ENCODE data around the gene MAP4K3. TPM values are rescaled to one million over a fixed set of nuclear protein-coding genes. Genes with fewer than 3 reads are reported as not detected.

MAP4K3 gene
- total RNA-seq, 4 donors from 2014 or later, result 39.6 to 72.5 (median 53.8) TPM

- peaks cover 39 to 64% (median 48%) of the 10 kb centered on the region in 4 donors for H3K4me1 ChIP-seq
- no peak overlapping the region for H3K4me3 ChIP-seq
- intact Hi-C loops (cut with DNase I), result no loop called here
- no peak overlapping the region for H3K27ac ChIP-seq (replicated peaks in 1 of 4)
- DNase-seq (ENCODE audit: extremely low spot score), result no peak
- H3K9me3 ChIP-seq, result no peaks in the 10 kb centered on the region
- WGBS, result 95% methylated on average over 1 of the region's 1 CpG
- no peaks in the 10 kb centered on the region for H3K36me3 ChIP-seq
- H3K27me3 ChIP-seq, result no peaks in the 10 kb centered on the region
- TF ChIP-seq, protein P1, sequence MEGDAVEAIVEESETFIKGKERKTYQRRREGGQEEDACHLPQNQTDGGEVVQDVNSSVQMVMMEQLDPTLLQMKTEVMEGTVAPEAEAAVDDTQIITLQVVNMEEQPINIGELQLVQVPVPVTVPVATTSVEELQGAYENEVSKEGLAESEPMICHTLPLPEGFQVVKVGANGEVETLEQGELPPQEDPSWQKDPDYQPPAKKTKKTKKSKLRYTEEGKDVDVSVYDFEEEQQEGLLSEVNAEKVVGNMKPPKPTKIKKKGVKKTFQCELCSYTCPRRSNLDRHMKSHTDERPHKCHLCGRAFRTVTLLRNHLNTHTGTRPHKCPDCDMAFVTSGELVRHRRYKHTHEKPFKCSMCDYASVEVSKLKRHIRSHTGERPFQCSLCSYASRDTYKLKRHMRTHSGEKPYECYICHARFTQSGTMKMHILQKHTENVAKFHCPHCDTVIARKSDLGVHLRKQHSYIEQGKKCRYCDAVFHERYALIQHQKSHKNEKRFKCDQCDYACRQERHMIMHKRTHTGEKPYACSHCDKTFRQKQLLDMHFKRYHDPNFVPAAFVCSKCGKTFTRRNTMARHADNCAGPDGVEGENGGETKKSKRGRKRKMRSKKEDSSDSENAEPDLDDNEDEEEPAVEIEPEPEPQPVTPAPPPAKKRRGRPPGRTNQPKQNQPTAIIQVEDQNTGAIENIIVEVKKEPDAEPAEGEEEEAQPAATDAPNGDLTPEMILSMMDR (IDR thresholded peaks at IDR 0.05), result no peak
- no peak for TF ChIP-seq POLR2A (IDR thresholded peaks at IDR 0.05; ENCODE audit: low read depth)
- no peak for TF ChIP-seq POLR2AphosphoS5 (IDR thresholded peaks at IDR 0.05)
- TF ChIP-seq EP300 (IDR thresholded peaks at IDR 0.05), result no peak
These were observed 14.4 kb downstream of the MAP4K3 start for GRCh38 chr2:39422700-39423099.

DNA sequence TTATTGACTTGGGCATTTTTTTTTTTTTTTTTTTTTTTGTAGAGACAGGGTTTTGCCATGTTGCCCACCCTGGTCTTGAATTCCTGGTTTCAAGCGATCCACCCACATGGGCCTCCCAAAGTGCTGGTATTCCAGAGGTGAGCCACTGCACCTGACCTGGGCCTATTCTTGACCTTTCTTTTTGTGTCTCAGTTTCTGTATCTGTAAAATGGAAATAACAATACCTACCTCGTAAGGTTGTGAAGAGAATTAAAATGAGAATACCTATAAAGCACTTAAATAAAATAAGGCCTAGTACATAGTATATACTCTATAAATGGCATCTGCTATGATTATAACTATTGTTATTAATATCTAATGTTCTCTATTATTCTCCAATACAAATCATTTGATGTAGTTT lies 15.7 kb downstream of the MAP4K3 start:
- no peak for TF ChIP-seq POLR2AphosphoS5 (IDR thresholded peaks at IDR 0.05)
- TF ChIP-seq, protein P1 (IDR thresholded peaks at IDR 0.05), result no peak
- no peak for TF ChIP-seq POLR2A (IDR thresholded peaks at IDR 0.05; ENCODE audit: low read depth)
- no peak for TF ChIP-seq EP300 (IDR thresholded peaks at IDR 0.05)
- Histone ChIP-seq H3K36me3 (no peaks in the 10 kb centered on the region), H3K4me3 (no peak overlapping the region), H3K27me3 (no peaks in the 10 kb centered on the region), H3K9me3 (no peaks in the 10 kb centered on the region), H3K4me1 (peaks cover 42 to 57% (median 47%) of the 10 kb centered on the region in 4 donors), H3K27ac (replicated peaks in 1 of 4) (no peak overlapping the region)
- 100% methylated on average over 2 of the region's 2 CpGs for WGBS
- no peak for DNase-seq (ENCODE audit: extremely low spot score)
- intact Hi-C loops (cut with DNase I), result no loop called here

GRCh38 chr2:39419282-39420223 lies 17.5 kb downstream of the MAP4K3 start:
- Histone ChIP-seq H3K36me3 (no peaks in the 10 kb centered on the region), H3K4me1 (peaks cover 40 to 59% (median 48%) of the 10 kb centered on the region in 4 donors), H3K27ac (replicated peaks in 1 of 4) (no peak overlapping the region), H3K4me3 (no peak overlapping the region), H3K9me3 (no peaks in the 10 kb centered on the region), H3K27me3 (no peaks in the 10 kb centered on the region)
- intact Hi-C loops (cut with DNase I), result no loop called here
- DNase-seq (ENCODE audit: extremely low spot score), result no peak
- 83% methylated on average over 6 of the region's 6 CpGs for WGBS
- TF ChIP-seq POLR2AphosphoS5 (IDR thresholded peaks at IDR 0.05) (no peak), EP300 (IDR thresholded peaks at IDR 0.05) (no peak), POLR2A (IDR thresholded peaks at IDR 0.05; ENCODE audit: low read depth) (no peak)
- TF ChIP-seq, protein P1 (IDR thresholded peaks at IDR 0.05), result no peak

DNA sequence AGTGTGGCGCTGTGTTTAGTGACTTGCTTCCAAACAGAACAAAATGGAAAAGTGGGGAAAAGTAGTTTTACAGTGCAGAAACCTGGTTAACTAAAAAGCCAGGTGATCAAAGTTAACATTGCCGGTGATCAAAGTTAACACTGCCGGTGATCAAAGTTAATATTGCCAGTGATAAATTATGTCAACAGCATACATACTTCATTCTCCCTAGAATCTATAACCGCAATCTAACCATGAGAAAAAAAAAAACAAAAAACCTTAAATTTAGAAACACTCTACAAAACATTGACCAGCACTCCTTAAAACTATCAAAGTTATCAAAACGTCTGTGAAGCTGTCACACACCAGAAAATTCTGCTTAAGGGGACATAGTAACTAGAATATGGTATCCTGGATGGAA lies 18.6 kb downstream of the MAP4K3 start:
- Histone ChIP-seq H3K36me3 (no peaks in the 10 kb centered on the region), H3K27ac (replicated peaks in 1 of 4) (no peak overlapping the region), H3K4me3 (no peak overlapping the region), H3K4me1 (peaks cover 44 to 59% (median 55%) of the 10 kb centered on the region in 4 donors), H3K27me3 (no peaks in the 10 kb centered on the region), H3K9me3 (no peaks in the 10 kb centered on the region)
- intact Hi-C loops (cut with DNase I), result no loop called here
- TF ChIP-seq EP300 (IDR thresholded peaks at IDR 0.05) (no peak), POLR2AphosphoS5 (IDR thresholded peaks at IDR 0.05) (no peak), POLR2A (IDR thresholded peaks at IDR 0.05; ENCODE audit: low read depth) (no peak)
- TF ChIP-seq, protein P1 (IDR thresholded peaks at IDR 0.05), result no peak
- no peak for DNase-seq (ENCODE audit: extremely low spot score)
- 82% methylated on average over 5 of the region's 5 CpGs for WGBS

Data from esophagus muscularis mucosa (tissue), 4 donors.